Stimulated activated CD8-positive, alpha-beta memory T cell treated with anti-CD3 and anti-CD28 coated beads, Interleukin-15, amount 100 ng/mL, for 4 hours (primary cell): ENCODE results near the gene C3orf70.

ENCODE experiments used
- DNase-seq, 2 donors: peaks; one replicate each; pipeline ENCODE4 v3.0.0-alpha.2; 2020; ENCODE audit warnings: low read depth in 2 of 2

Gene C3orf70

DNA sequence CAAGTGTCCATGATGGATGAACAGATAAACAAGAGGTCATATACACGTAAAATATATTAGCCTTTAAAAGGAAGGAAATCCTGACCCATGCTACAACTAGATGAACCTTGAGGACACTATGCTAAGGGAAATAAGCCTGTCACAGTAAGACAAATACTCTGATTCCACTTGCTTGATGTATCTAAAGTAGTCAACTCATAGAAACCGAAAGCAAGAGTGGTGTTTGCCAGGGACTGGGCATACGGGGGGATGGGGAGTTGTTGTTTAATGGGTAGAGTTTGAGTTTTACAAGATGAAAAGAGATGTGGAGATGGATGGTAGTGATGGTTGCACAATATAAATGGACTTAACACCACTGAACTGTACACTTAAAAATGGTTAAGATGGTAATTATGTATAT lies 65.4 kb downstream of the C3orf70 start:
- DNase-seq = no peak

DNA sequence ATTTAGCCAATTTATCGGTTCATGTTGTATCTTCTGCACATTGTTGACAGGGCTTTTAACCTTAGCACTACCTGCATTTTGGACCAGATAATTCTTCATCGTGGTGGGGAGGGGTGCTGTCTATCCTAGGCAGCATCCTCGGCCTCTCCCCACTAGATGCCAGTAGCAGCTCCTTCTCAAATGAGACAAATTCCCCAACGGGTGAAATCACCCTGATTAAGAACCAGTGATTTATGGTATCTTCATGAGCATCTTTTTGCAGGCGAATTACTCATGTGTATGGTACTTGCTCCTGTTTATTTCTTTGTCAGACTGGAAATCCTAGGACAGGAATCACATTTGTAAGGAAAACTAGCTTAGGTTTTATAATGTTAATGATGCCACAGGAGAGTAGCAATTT lies 68.0 kb downstream of the C3orf70 start:
- no peak for DNase-seq

DNA sequence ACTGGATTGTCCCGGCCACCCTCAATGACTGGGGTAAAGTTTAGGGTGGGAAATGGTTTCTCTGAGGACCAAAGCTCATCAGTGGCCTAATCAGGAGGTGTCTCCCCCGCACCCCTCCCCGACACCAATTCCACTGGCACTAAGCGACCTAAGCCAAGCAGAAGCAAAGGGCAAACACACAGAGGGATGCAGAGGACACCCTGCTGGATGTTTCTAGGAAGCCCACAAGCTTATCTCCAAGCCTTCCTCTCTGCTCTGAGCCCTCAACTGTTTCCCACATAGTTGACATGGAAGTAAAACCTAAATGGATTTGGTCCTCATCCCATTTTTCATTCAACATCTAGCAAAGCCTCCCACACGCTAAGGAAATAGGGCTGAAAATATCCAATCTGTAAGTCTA lies 68.5 kb downstream of the C3orf70 start:
- DNase-seq = no peak

- no peak for DNase-seq
Observed at GRCh38 chr3:185082829-185083228, 70.0 kb downstream of the C3orf70 start.

DNA sequence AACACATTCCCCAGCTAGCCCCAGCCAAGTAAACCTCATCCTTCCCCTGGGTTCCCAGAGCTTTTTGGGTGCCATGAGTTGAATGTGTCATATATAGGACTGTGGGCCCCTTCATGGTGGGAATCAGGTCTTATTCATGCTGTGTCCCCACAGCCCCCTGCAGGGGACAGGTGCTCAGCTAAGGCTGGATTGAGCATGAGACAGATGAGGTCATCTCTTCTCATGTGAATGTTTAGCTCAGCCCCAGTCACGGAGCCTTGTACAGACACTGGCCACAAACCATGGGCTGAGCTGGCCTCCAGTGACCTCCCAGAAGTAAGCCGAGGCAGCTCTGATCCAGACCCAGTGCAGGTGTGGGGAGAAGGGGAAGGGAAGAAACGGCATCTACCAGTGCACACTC lies 70.7 kb downstream of the C3orf70 start:
- no peak for DNase-seq

DNA sequence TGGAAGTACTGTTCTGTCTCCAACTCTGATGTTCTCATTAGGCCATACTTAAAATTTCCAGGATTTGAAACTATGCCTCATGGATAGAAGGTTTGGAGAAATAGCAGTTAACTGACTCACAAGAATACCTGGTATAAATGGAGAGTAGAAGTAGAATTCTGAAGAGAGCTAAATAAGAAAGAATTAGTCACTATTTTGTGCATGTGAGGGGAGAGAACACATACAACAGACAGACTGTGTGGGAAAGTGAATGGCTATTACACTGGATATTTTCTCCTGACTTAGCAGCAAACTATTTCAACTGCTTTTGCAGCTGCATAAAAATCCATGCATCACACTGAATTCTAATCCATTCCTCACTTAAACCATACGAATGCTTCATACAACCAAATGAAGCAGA lies 71.3 kb downstream of the C3orf70 start:
- DNase-seq = no peak

- no peak for DNase-seq
Observed at GRCh38 chr3:185079625-185080024, 73.2 kb downstream of the C3orf70 start.

DNA sequence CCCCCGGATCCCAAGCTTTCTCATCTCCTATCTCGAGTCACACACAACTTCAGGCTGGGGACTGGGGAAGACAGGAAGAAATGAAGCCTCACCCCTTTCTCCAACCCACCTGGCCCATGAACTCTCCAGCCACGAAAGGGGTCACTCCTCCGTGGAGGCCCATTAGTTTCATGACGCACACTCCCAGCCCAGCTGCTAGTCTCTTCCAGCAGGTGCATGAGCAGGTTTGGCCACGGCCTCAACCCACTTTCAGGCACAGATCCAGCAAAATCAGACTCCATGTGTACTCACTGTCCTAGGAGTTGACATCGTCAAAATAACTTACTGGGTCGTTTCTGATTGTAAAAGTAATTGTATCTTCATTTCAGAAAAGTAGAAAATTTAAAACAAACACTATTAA lies 76.6 kb downstream of the C3orf70 start:
- no peak for DNase-seq

DNA sequence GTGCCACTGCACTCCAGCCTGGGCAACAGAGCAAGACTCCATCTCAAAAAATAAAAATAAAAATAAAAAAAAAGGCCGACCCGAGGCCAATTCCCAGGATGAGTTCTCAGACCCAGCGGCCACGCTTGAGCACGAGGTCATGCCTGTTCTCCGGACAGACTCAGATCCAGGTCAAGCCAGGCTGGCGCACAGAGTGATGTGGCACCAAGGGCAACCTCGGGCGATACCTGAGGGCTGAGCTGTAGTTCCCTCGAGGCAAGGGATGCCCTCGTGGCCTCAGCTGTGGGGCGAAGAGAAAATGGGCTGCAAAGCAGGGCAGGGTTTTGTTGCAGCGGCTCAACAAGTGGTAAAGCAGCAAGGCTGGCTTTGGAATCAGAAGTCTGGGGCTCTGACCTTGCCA lies 77.3 kb downstream of the C3orf70 start:
- no peak for DNase-seq

GRCh38 chr3:185071287-185071800 lies 81.5 kb downstream of the C3orf70 start:
- DNase-seq = no peak

DNA sequence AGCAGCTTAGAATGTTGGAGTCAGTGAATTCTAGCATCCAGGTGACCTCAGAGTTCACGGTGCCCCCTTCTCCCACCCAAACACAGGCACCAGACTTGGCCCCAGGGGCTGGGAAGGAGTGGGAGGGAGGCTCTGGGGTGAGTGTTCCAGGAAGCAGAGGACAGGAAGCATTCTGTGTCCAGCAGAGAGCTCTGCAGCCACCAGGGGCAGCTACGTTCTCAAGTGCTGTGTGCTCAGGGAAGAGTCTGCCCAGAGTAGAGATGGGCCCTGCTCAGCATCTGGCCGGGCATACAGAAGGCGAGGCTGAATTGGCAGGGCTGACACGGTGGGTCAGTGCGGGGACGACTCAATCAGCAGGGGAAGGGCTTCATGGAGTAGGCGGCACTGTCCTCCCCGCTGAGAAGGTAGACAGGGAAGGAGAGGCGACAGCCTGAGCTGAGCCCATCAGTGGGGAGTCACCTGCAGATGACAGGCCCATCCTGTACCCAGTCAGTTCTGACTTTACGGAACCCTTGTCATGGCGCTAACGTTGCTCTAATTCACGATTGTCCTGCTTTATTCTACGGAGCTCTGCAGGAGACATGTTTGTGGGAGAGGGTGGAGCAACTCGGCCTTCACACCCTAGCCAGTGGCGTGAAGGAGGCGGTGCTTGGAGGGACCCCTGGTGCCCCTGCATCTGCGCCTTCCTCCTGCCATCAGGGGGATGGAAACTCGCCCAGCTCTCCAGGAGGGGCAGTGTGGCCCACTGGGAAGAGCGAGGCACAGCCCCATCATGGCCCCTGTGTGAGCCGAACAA lies 82.2 kb downstream of the C3orf70 start:
- DNase-seq = no peak

- DNase-seq = no peak
Observed at GRCh38 chr3:185069037-185070030, 83.5 kb downstream of the C3orf70 start.

DNA sequence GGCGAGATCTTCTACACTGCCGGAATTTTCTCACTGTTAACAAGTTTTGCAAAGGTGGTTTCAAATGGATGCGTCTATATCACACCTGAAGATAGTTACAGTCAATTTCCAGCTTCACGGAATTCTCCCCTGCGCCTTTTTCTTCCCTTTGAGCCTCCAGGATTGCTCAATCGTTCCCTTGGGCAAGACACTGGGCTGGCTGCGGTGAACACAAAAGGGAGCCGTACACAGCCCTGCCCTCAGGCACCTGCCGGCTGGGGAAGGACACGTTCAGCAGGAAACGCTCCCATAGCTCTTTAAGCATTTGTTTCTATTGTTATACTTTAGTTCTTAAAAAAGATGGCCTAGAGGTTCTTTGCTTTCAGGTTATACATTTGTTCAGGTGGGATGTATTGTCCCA lies 85.7 kb downstream of the C3orf70 start:
- no peak for DNase-seq

GRCh38 chr3:185066251-185066650 lies 86.6 kb downstream of the C3orf70 start:
- no peak for DNase-seq

GRCh38 chr3:185065059-185065458 lies 87.8 kb downstream of the C3orf70 start:
- DNase-seq = no peak

DNA sequence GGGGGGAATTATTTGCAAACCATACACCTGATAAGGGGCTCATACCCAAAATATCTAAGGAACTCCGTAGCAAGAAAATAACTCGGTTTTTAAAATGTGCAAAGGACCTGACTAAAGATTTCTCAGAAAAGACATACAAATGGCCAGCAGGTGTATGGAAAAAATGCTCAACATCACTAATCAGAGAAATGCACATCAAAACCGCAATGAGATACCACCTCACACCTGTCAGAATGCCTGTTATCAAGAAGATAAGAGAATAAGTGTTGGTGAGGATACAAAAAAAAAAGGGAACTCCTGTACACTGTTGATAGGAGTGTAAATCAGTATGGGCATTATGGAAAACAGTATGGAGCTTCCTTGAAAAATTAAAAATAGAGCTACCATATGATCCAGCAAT lies 89.4 kb downstream of the C3orf70 start:
- DNase-seq = no peak

DNA sequence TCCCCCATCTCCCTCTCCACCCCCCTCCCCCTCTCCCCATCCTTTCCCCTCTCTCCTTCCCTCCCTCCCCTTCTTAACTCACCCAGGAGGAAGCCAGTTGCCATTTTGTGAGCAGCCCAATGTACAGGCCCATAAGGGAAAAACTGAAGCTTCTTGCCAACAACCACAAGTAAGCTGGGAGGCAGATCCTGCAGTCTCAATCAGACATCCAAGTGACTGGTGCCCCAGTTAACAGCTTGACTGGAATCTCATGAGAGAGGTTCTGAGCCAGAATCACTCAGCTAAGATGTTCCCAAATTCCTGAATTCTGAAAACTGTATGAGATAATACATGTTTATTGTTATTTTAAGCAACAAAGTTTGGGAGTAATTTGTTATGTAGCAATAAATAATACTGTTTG lies 90.7 kb downstream of the C3orf70 start:
- no peak for DNase-seq

- DNase-seq = no peak
Observed at GRCh38 chr3:185060655-185061054, 92.2 kb downstream of the C3orf70 start.

- no peak for DNase-seq
Observed at GRCh38 chr3:185059766-185060165, 93.1 kb downstream of the C3orf70 start.

- no peak for DNase-seq
Observed at GRCh38 chr3:185058796-185059195, 94.1 kb downstream of the C3orf70 start.

DNA sequence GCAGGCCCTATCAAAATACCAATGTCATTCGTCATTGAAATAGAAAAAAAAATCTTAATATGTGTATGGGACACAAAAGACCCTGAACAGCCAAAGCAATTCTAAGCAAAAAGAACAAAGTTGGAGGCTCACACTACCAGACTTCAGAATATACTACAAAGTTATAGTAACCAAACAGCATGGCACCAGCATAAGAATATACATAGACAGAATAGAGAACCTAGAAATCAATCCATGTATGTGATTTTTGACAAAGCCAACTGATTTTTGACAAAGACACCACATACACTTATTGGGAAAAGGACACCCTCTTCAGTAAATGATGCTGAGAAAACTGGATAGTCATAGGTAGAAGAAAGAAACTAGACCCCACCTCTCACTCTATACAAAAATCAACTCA lies 95.0 kb downstream of the C3orf70 start:
- no peak for DNase-seq

DNA sequence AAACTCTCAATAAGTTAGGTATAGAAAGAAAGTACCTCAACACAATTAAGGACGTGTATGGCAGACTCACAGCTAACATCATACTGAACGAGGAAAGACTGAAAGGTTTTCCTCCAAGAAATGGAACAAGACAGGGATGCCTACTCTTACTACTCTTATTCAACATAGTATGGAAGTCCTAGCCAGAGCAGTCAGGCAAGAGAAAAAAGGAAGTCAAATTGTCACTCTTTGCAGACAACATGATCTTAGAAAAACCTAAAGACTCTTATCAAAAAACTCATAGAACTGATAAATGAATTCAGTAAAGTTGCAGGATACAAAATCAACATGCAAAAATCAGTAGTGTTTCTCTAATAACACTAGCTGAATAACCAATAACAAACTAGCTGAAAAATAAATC lies 96.0 kb downstream of the C3orf70 start:
- no peak for DNase-seq

GRCh38 chr3:185052631-185053030 lies 100.2 kb downstream of the C3orf70 start:
- DNase-seq = no peak
